Spinal cord (tissue), 10 donors: ENCODE results near the gene CCDC149. TPM values are rescaled to one million over a fixed set of nuclear protein-coding genes. Genes with fewer than 3 reads are reported as not detected.

ENCODE experiments used
- DNase-seq, 6 donors: peaks; one replicate each; pipeline versions ENCODE4 v3.0.0 to v3.0.0-alpha.2; 2013 to 2015; ENCODE audit warnings: low spot score in 6 of 6, low read depth in 4 of 6
- H3K27ac ChIP-seq: one replicate; pipeline ENCODE4 v1.5.1; 2013; ENCODE audit warnings: low read depth, low read length, control low read depth
- H3K27me3 ChIP-seq: one replicate; pipeline ENCODE4 v1.6.1; 2013; ENCODE audit warnings: low read length; ENCODE audit not compliant: control insufficient read depth, insufficient read depth
- H3K36me3 ChIP-seq: one replicate; pipeline ENCODE4 v1.6.1; 2013; ENCODE audit warnings: low read length; ENCODE audit not compliant: control insufficient read depth, insufficient read depth
- H3K4me1 ChIP-seq: one replicate; pipeline ENCODE4 v1.6.1; 2013; ENCODE audit warnings: low read length; ENCODE audit not compliant: control insufficient read depth, insufficient read depth
- H3K4me3 ChIP-seq: one replicate; pipeline ENCODE4 v1.5.1; 2013; ENCODE audit warnings: low read depth, low read length, control low read depth
- H3K9me3 ChIP-seq: one replicate; pipeline ENCODE4 v1.6.1; 2013; ENCODE audit warnings: low read length; ENCODE audit not compliant: control insufficient read depth, insufficient read depth
- WGBS: methylation state at CpG from one replicate; pipeline ENCODE4 v1.1.5; 2013; ENCODE audit warnings: missing lambda C conversion rate; ENCODE audit not compliant: insufficient coverage; 5-methylcytosine and 5-hydroxymethylcytosine counted together
- polyA plus RNA-seq, 2 donors: library from polyadenylated mRNA; unstranded; fragments of 120-200 nt; gene quantifications; one replicate each; pipeline ENCODE4 v1.2.1, GENCODE V29; 2013; ENCODE audit not compliant: insufficient read length in 2 of 2
- total RNA-seq, 2 donors: library from RNA; depleted of rRNA in 1 of 2; stranded (reverse); fragments of 120-200 nt in 1 of 2; fragments of >200 nt in 1 of 2; gene quantifications; one replicate each; pipeline versions ENCODE4 v1.2.3 to v1.2.4, GENCODE V29; 2013 to 2014
- donor health status: healthy.

Gene CCDC149
- total and polyA plus RNA-seq, 4 donors = 15.0 to 27.1 (median 23.3) TPM

DNA sequence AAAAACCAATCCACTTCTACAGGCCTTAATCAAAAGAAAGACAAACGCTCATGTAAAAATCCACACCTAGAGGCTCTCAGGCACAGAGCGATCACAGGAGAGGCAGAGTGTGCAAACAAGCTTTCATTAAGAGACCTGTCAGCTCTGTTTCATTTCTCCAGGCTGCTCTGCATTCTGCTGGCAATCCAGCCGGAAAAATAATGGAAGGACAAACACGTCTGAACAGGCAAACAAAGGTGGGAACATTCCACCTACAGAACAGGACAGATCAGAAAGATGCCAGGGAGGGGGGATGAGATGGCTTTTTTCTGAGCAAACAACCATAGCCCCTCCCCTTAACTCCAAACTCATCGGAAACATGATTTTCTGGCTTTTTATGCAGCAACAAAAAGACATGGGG is 107.8 kb downstream of the CCDC149 start:
- peak in 1 of 6 donors; percentile 17 for DNase-seq
- H3K9me3 ChIP-seq = no peaks in the 10 kb centered on the region
- peaks cover 8% of the 10 kb centered on the region for H3K4me1 ChIP-seq
- no peak overlapping the region for H3K27ac ChIP-seq
- H3K36me3 ChIP-seq = peaks cover 20% of the 10 kb centered on the region
- H3K4me3 ChIP-seq = no peak overlapping the region
- 78% methylated on average over 1 of the region's 5 CpGs for WGBS
- peaks cover 11% of the 10 kb centered on the region for H3K27me3 ChIP-seq

DNA sequence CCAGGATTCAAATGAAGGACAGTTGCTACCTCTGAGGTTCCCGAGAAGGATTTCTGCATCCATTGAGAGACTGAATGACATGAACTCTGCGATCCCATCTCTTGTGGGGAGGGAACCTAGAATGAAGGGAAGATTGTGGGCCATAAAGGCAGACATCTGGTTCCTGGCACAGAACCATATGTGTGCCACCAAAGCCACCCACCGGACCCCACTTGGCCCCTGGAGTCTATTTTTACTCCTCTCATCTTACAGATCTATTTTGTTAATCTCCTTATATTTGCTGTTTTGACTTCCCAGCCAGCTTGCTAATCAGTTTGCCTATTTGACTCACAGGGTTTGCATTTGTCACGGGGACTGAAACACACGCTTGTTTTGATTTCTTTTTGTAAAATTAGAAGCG is 110.2 kb downstream of the CCDC149 start:
- peak in 1 of 6 donors; percentile 65 for DNase-seq
- Histone ChIP-seq H3K27me3 (peaks cover 31% of the 10 kb centered on the region), H3K9me3 (no peaks in the 10 kb centered on the region), H3K27ac (no peak overlapping the region), H3K36me3 (peaks cover 10% of the 10 kb centered on the region), H3K4me1 (peaks cover 8% of the 10 kb centered on the region), H3K4me3 (no peak overlapping the region)
- 50% methylated on average over 3 of the region's 6 CpGs for WGBS

DNA sequence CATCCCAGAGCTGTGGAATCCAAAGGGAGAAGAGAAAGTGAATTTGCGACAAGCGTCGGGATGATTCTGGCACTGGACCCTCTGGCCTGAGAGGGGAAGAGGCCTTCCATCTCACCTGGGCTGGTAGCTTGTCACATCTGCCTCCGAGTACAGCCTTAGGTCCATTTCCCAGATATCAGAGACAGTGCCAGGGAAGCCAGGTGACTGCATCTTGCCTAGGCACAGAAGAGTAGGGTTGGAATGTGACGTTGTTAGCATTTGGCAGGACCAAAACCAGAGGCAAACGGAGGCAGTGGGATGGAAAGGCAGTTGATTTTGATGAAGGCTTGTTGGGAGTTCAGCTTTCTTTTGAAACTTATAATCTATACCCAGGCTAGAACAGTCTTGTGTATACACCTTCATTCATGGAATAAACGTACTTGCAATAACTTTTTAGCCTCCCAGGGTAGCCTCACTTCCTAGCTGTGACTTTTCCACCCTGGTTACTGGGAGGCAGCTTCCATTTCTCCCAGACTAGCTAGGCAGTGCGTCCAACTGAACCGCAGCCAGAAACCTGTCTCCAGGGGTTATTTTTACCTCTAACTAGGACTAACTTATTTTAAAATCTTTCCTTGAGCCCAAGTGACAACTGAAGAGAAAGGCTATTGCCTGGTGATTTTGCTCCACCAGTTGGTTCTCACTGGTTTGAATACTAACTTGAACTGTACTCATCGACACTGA is 111.5 kb downstream of the CCDC149 start:
- H3K4me3 ChIP-seq = no peak overlapping the region
- 71% methylated on average over 7 of the region's 10 CpGs for WGBS

GRCh38 chr4:24800325-24800895 is 112.4 kb downstream of the CCDC149 start:
- H3K4me1 ChIP-seq = peaks cover 14% of the 10 kb centered on the region
- no peak for DNase-seq
- H3K27me3 ChIP-seq = peaks cover 38% of the 10 kb centered on the region
- H3K36me3 ChIP-seq = no peaks in the 10 kb centered on the region
- 8% methylated on average over 13 of the region's 25 CpGs for WGBS
- no peak overlapping the region for H3K27ac ChIP-seq
- H3K4me3 ChIP-seq = peak overlapping the region; percentile 10
- H3K9me3 ChIP-seq = no peaks in the 10 kb centered on the region

More for the DNA sequence above, 111.5 kb downstream of the CCDC149 start:
- H3K9me3 ChIP-seq = no peaks in the 10 kb centered on the region
- H3K27ac ChIP-seq = no peak overlapping the region
- no peak for DNase-seq
- H3K36me3 ChIP-seq = no peaks in the 10 kb centered on the region
- peaks cover 8% of the 10 kb centered on the region for H3K4me1 ChIP-seq
- peaks cover 38% of the 10 kb centered on the region for H3K27me3 ChIP-seq

GRCh38 chr4:24799544-24800324 is 113.1 kb downstream of the CCDC149 start:
- peak overlapping the region; percentile 10 for H3K4me3 ChIP-seq
- no peaks in the 10 kb centered on the region for H3K9me3 ChIP-seq
- peaks cover 21% of the 10 kb centered on the region for H3K4me1 ChIP-seq
- H3K27ac ChIP-seq = no peak overlapping the region
- WGBS = 13% methylated on average over 103 of the region's 103 CpGs
- peak in 2 of 6 donors; percentile 57 to 58 for DNase-seq
- no peaks in the 10 kb centered on the region for H3K36me3 ChIP-seq
- H3K27me3 ChIP-seq = peaks cover 41% of the 10 kb centered on the region

GRCh38 chr4:24799196-24799543 is 113.7 kb downstream of the CCDC149 start:
- Histone ChIP-seq H3K4me1 (peaks cover 21% of the 10 kb centered on the region), H3K4me3 (no peak overlapping the region), H3K27ac (no peak overlapping the region), H3K36me3 (no peaks in the 10 kb centered on the region), H3K27me3 (peaks cover 41% of the 10 kb centered on the region), H3K9me3 (no peaks in the 10 kb centered on the region)
- WGBS = 81% methylated on average over 11 of the region's 13 CpGs
- DNase-seq = no peak

GRCh38 chr4:24798036-24798610 is 114.7 kb downstream of the CCDC149 start:
- Histone ChIP-seq H3K9me3 (no peaks in the 10 kb centered on the region), H3K27ac (no peak overlapping the region), H3K27me3 (peaks cover 41% of the 10 kb centered on the region), H3K4me3 (no peak overlapping the region), H3K4me1 (peaks cover 21% of the 10 kb centered on the region), H3K36me3 (no peaks in the 10 kb centered on the region)
- no peak for DNase-seq
- WGBS = 68% methylated on average over 5 of the region's 5 CpGs

GRCh38 chr4:24796620-24797019 is 116.2 kb downstream of the CCDC149 start:
- Histone ChIP-seq H3K27ac (no peak overlapping the region), H3K9me3 (no peaks in the 10 kb centered on the region), H3K27me3 (peaks cover 41% of the 10 kb centered on the region), H3K36me3 (no peaks in the 10 kb centered on the region), H3K4me3 (no peak overlapping the region), H3K4me1 (peaks cover 21% of the 10 kb centered on the region)
- no peak for DNase-seq

GRCh38 chr4:24795666-24796381 is 117.0 kb downstream of the CCDC149 start:
- H3K27me3 ChIP-seq = peaks cover 36% of the 10 kb centered on the region
- H3K4me3 ChIP-seq = peak overlapping the region; percentile 26

More at GRCh38 chr4:24795666-24796381, 117.0 kb downstream of the CCDC149 start:
- Histone ChIP-seq H3K9me3 (no peaks in the 10 kb centered on the region), H3K36me3 (no peaks in the 10 kb centered on the region), H3K4me1 (peaks cover 21% of the 10 kb centered on the region), H3K27ac (no peak overlapping the region)
- DNase-seq = no peak
- WGBS = 42% methylated on average over 5 of the region's 9 CpGs
